Activated gamma-delta T cell (primary cell): Measurements from ENCODE around the gene SLC2A13.

Experiments used
- DNase-seq: peaks from one replicate; lab custom pipeline; 2025; lab: John Stamatoyannopoulos, UW

SLC2A13 gene

GRCh38 chr12:39993268-39993667 is 112.6 kb downstream of the SLC2A13 start:
- DNase-seq: no peak

GRCh38 chr12:39990122-39991101 is 115.5 kb downstream of the SLC2A13 start:
- DNase-seq: no peak

DNA sequence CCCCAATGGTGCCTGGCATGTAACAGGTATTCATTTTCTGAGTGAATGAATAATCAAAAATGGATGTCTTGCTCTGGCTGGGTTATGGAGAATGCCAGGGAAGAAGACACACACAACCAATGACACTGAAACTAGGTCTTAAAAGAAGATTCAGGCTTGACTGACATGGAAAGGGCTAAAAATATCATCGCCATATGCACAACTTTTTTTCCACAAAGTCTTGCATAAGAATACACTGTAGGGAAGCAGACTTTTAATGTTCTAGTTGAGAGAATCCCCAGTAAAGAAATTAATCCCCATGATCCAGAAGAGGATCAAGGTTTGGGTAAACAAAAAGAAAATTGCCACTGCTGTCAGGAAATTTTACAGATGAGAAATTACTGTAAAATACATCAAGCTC is 116.4 kb downstream of the SLC2A13 start:
- no peak for DNase-seq

- DNase-seq: no peak
Observed at GRCh38 chr12:39988574-39988973, 117.3 kb downstream of the SLC2A13 start.

GRCh38 chr12:39986674-39987073 is 119.2 kb downstream of the SLC2A13 start:
- no peak for DNase-seq

GRCh38 chr12:39984670-39985069 is 121.2 kb downstream of the SLC2A13 start:
- DNase-seq: no peak

- DNase-seq: no peak
Observed at GRCh38 chr12:39975374-39975918, 130.4 kb downstream of the SLC2A13 start.

GRCh38 chr12:39972119-39972518 is 133.8 kb downstream of the SLC2A13 start:
- no peak for DNase-seq

- DNase-seq: no peak
Observed at GRCh38 chr12:39971348-39971747, 134.5 kb downstream of the SLC2A13 start.

- no peak for DNase-seq
Observed at GRCh38 chr12:39966721-39967120, 139.2 kb downstream of the SLC2A13 start.

GRCh38 chr12:39966256-39966655 is 139.6 kb downstream of the SLC2A13 start:
- DNase-seq: no peak

DNA sequence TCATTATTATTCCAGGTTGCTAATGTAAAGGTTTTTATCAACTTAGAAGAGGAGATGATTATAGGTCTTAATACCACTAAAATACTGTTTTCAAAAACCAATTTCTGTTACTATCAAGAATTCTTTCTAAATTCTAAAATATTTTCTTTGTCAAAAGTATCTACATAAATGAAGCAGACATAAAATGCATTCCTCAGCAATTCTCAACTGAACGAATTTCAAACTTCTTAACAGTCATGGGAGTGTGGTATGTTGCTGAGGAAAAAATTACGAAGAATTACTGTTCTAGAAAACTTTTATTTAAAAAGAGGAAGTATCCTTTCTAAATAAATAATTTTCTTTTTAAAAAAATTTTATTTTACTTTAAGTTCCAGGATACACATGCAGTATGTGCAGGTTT is 146.4 kb downstream of the SLC2A13 start:
- no peak for DNase-seq

DNA sequence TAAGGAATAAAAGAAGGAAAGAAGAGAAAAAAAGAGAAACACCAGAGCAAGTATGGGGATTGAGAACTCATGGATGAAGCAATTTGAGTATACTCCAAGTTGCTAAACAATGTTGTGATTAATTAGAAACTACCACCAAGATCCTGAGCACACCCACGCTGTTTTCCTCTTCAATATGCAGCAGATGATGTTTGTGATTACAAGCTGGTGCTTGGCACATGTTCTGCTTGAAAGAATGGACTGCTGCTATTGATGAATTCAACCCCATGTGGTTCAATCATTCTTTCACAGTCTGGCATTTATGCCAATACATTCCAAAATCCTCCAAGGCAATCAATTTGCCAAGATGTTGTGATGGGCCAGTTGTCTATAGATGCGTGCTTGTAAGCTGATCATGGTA is 146.8 kb downstream of the SLC2A13 start:
- DNase-seq: no peak

- DNase-seq: no peak
Observed at GRCh38 chr12:39958377-39958776, 147.5 kb downstream of the SLC2A13 start.

- no peak for DNase-seq
Observed at GRCh38 chr12:39956725-39957124, 149.2 kb downstream of the SLC2A13 start.

DNA sequence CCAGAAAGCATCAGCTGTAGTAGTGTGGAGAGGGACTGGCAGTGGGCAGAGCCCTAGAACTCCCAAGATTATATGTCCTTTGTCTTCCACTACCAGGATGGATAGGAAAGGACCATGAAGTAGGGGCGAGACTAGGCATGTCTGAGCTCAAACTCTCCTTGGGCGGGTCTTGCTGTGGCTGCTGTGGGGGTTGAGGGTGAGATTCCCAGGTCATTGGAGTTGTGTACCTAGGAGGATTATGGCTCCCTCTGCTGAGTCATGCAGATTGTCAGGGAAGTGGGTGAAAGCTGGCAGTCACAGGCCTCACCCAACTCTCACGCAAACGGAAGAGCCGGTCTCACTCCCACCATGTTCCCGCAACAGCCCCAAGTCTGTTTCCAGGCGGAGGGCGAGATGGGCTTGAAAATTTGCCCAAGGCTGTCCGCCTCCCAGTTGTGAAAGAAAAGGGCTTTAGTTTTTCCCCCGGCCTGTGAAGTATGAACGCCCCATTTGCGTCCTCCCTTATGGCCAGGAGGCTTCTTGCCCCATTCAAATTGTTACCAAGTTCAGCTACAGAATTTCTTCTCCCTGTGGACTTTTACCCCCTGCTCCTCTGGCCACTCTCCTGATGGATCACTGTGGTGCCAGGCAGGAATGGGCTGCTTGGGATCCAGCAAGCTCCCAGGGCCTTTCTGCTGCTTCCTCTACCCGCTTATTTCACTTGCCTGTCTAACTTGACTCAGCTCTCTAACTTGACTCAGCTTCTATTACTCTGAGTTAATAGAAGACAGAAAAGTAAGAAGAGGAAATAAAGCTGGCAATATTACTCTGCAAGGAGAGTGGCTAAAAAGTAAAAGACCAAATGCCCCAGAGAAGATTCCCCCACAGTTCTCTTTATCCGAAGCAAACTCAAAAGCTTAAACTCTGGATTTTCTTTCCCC is 159.3 kb downstream of the SLC2A13 start:
- DNase-seq: no peak

DNA sequence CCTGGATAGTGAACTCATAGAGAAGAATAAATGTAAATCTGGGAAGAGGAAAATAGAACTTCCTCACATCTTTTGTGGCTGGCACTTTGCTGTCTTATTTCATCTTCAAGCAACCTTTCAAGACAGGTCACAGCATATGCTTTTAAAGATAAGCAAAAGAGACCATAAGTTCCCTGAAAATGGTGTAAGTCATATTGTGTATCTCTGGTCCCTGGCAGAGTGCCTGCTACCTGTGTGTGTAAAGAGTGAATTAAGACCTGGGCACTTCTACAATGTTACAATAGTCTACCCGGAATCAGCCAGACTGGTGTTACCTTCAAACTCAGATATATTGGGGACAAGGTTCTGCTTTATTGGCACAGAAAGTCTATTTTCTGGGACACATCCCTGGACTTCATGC is 168.8 kb downstream of the SLC2A13 start:
- no peak for DNase-seq

GRCh38 chr12:39935839-39936238 is 170.0 kb downstream of the SLC2A13 start:
- DNase-seq: no peak

- DNase-seq: no peak
Observed at GRCh38 chr12:39935275-39935674, 170.6 kb downstream of the SLC2A13 start.

- DNase-seq: no peak
Observed at GRCh38 chr12:39931857-39932256, 174.0 kb downstream of the SLC2A13 start.

GRCh38 chr12:39931231-39931630 is 174.7 kb downstream of the SLC2A13 start:
- DNase-seq: no peak

DNA sequence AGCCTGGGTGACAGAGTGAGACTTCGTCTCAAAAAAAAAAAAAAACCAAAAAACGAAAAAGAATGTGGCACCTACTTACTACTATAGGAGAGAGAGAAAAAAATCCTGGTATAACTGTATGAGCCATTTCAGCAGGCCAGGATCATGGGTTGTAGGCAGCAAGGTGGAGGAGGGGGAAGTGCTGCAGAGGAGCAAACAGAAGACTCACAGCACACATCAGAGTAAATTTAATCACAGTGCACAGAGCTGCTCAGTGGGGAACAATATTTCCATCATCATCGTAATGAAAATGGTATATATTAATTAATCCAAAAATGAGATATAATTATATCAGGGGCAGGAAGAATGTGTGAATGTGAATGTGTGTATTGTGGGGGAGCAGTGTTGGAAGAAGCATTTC is 175.8 kb downstream of the SLC2A13 start:
- no peak for DNase-seq
